Pancreas (tissue), 10 donors: ENCODE data around the gene REPIN1. TPM values are rescaled to one million over a fixed set of nuclear protein-coding genes. Genes with fewer than 3 reads are reported as not detected.

Experiments used
- ATAC-seq, 4 donors: fragments of 200-7000 bp; cut with Tn5 transposase; one replicate each; pipeline versions ENCODE4 v1.8.0 to v1.9.1; 2020; ENCODE audit warnings: mild to moderate bottlenecking in 4 of 4, moderate library complexity in 4 of 4
- DNase-seq, 6 donors: peaks; one replicate each; pipeline ENCODE4 v3.0.0-alpha.2; 2020
- FAIRE-seq: peaks from 2 replicates; lab custom pipeline; 2012; peaks lifted over from hg19 to GRCh38; lab: Jason Lieb, UNC
- H3K27ac ChIP-seq, 4 donors: fragments of 200-600 bp; sonication (generic); 1 replicate in 3 of 4; 2 replicates in 1 of 4; pipeline versions ENCODE4 v1.5.0 to v1.8.0; 2020
- H3K27me3 ChIP-seq, 4 donors: fragments of 200-600 bp; one replicate each; pipeline ENCODE4 v1.8.0; 2021
- H3K36me3 ChIP-seq, 3 donors: fragments of 200-600 bp; sonication (generic) in 1 of 3; one replicate each; pipeline versions ENCODE4 v1.5.0 to v1.8.0; 2020 to 2021
- H3K4me1 ChIP-seq, 3 donors: fragments of 200-600 bp; one replicate each; pipeline ENCODE4 v1.8.0; 2021
- H3K4me3 ChIP-seq, 4 donors: fragments of 200-600 bp; sonication (generic) in 2 of 4; one replicate each; pipeline versions ENCODE4 v1.5.0 to v1.8.0; 2020 to 2021
- H3K9me3 ChIP-seq, 4 donors: fragments of 200-600 bp; one replicate each; pipeline ENCODE4 v1.8.0; 2021
- CTCF ChIP-seq, 4 donors: fragments of 200-600 bp; sonication (generic) in 3 of 4; IDR thresholded peaks; one replicate each; pipeline versions ENCODE4 v1.5.0 to v1.8.0; 2021; ENCODE audit warnings: antibody characterized with exemption in 4 of 4
- WGBS, 2 donors: extraction: QIAGEN DNeasy Blood & Tissue Kit; methylation state at CpG; one replicate each; pipeline ENCODE4 v1.1.7; 2013; 5-methylcytosine and 5-hydroxymethylcytosine counted together
- intact Hi-C, 3 donors: fragments of 100-400 bp; cut with DNase I; formaldehyde crosslinking; loops; one replicate each; pipeline versions ENCODE4 v1.11.1 to v1.14.2; 2022
- polyA plus RNA-seq, 2 donors: library from polyadenylated mRNA; stranded (reverse); fragments of 200-250 nt; gene quantifications; one replicate each; pipeline ENCODE4 v1.2.3, GENCODE V29; 2013
- total RNA-seq, 6 donors: library from RNA; stranded (reverse); fragmentation: NEBNext Ultra II Directional in 4 of 6; extraction: Animal tissue kit (Norgen Biotek cat#: 25700) in 4 of 6; gene quantifications; one replicate each; pipeline versions ENCODE4 v1.2.1 to v1.2.4, GENCODE V29; 2021 to 2023
- donor health status: healthy with polysubstance abuse.
- donor health status: DM: no; HTN: no; CAD: no; lungs with moderate emphysema.
- donor health status: DM: no; HTN: no; CAD: no.
- donor health status: control.
- donor health status: control.
- donor health status: Bipolar disorder and iron deficiency.
- donor health status: DM: yes; HTN: yes; CAD: no.
- donor health status: DM: no; HTN: no; CAD: no.
- donor health status: DM: no; HTN: no; CAD: no.
- donor health status: DM: yes; HTN: yes; CAD: no.

The REPIN1 gene
- total and polyA plus RNA-seq, 8 donors = 48.1 to 78.8 (median 63.2) TPM

DNA sequence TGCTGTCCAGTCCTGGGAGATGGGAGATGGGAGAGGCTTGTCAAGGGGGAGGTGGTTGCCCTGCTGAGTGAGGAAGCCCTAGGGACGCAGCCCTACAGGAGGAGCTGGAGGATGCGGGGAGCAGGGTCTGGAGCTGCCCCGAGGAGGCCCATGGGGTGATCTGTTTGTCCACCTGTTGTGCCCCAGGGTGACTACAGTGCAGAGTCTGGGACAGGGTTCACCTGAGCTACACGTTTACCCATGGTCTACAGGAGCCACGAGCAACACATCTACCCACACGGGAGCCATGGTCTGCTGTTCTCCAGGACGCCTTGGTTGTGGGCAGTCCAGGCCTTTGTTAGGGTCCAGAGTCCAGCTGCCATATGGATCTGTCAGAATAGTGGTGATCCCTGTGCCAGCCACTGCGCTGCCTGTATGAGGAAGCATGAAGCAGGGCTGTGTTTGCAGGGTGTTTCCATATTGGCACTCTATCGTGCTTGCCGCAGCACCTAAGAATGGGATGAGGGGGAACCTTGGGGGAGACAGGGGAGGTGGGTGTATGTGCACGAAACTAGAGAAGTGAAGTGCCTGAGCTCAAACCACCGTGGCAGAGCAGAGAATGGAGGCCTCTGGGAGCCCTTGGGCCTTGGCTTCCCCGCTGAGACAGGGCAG, 34.2 kb downstream of the REPIN1 start:
- no peak overlapping the region for H3K4me3 ChIP-seq
- intact Hi-C loops = no loop called here
- FAIRE-seq (no peak), DNase-seq (peak in 2 of 6 donors; percentile 18 to 51), ATAC-seq (no peak)
- H3K9me3 ChIP-seq = no peaks in the 10 kb centered on the region
- no peaks in the 10 kb centered on the region for H3K27me3 ChIP-seq
- WGBS, 2 donors = 54 to 65% methylated on average over 13 of the region's 13 CpGs
- H3K36me3 ChIP-seq = peaks cover 0 to 5% (median 0%) of the 10 kb centered on the region in 3 donors
- TF ChIP-seq CTCF (IDR thresholded peaks at IDR 0.05) = no peak
- peaks cover 0 to 32% (median 28%) of the 10 kb centered on the region in 3 donors for H3K4me1 ChIP-seq
- H3K27ac ChIP-seq = no peak overlapping the region

GRCh38 chr7:150403376-150404171, 35.0 kb downstream of the REPIN1 start:
- DNase-seq (peak in 1 of 6 donors; percentile 48), ATAC-seq (no peak), FAIRE-seq (no peak)
- H3K9me3 ChIP-seq = no peaks in the 10 kb centered on the region
- TF ChIP-seq CTCF (IDR thresholded peaks at IDR 0.05) = no peak
- H3K4me3 ChIP-seq = no peak overlapping the region
- intact Hi-C loops = no loop called here
- H3K27ac ChIP-seq = peak overlapping the region in 1 of 4 donors; percentile 94
- 85 to 86% methylated on average over 13 of the region's 13 CpGs for WGBS, 2 donors
- H3K27me3 ChIP-seq = no peaks in the 10 kb centered on the region
- H3K4me1 ChIP-seq = peaks cover 0 to 32% (median 28%) of the 10 kb centered on the region in 3 donors
- H3K36me3 ChIP-seq = no peaks in the 10 kb centered on the region

- TF ChIP-seq CTCF (IDR thresholded peaks at IDR 0.05) = no peak
- Histone ChIP-seq H3K9me3 (no peaks in the 10 kb centered on the region), H3K27ac (peak overlapping the region; percentile 86 to 96 (median 94)), H3K4me1 (peaks cover 0 to 32% (median 28%) of the 10 kb centered on the region in 3 donors), H3K36me3 (no peaks in the 10 kb centered on the region), H3K27me3 (no peaks in the 10 kb centered on the region), H3K4me3 (peak overlapping the region; percentile 28 to 70 (median 59))
- intact Hi-C loops = no loop called here
- ATAC-seq (no peak), FAIRE-seq (no peak), DNase-seq (peak in 1 of 6 donors; percentile 28)
- WGBS, 2 donors = 55 to 60% methylated on average over 16 of the region's 16 CpGs
Measured at GRCh38 chr7:150404172-150404804, 35.7 kb downstream of the REPIN1 start.

- H3K4me1 ChIP-seq = peaks cover 0 to 31% (median 28%) of the 10 kb centered on the region in 3 donors
Measured at GRCh38 chr7:150404805-150405583, 36.4 kb downstream of the REPIN1 start.

More at GRCh38 chr7:150404805-150405583, 36.4 kb downstream of the REPIN1 start:
- Histone ChIP-seq H3K9me3 (no peaks in the 10 kb centered on the region), H3K36me3 (no peaks in the 10 kb centered on the region), H3K27ac (peak overlapping the region; percentile 86 to 96 (median 94)), H3K27me3 (no peaks in the 10 kb centered on the region), H3K4me3 (peak overlapping the region; percentile 28 to 70 (median 59))
- DNase-seq = peak; percentile 89 to 95 (median 90)
- ATAC-seq = peak; percentile 88 to 92 (median 90)
- intact Hi-C loops = no loop called here
- WGBS, 2 donors = 1 to 2% methylated on average over 76 to 86 of the region's 86 CpGs
- no peak for TF ChIP-seq CTCF (IDR thresholded peaks at IDR 0.05)
- no peak for FAIRE-seq
